ENCODE results near the gene CDK2AP2.
A peak's percentile ranks its signal among the peaks of the same experiment; 100 is the strongest.
"Not testable (repeated sequence)": the region's sequence is repeated elsewhere in the genome, so short reads cannot be mapped to it uniquely, and the experiment has no call there.

The CDK2AP2 gene

GRCh38 chr11:67466367-67466766, 41.6 kb downstream of the CDK2AP2 start:
- no peak for DNase-seq (ENCODE audit: low spot score)

GRCh38 chr11:67465530-67465929, 42.4 kb downstream of the CDK2AP2 start:
- not testable (repeated sequence) for DNase-seq (ENCODE audit: low spot score)

- no peak for DNase-seq (ENCODE audit: low spot score)
Observed at GRCh38 chr11:67465189-67465510, 42.8 kb downstream of the CDK2AP2 start.

- peak; percentile 96 for DNase-seq (ENCODE audit: low spot score)
Observed at GRCh38 chr11:67464411-67465188, 43.4 kb downstream of the CDK2AP2 start.

GRCh38 chr11:67463680-67464410, 44.1 kb downstream of the CDK2AP2 start:
- DNase-seq (ENCODE audit: low spot score): no peak

GRCh38 chr11:67463186-67463585, 44.8 kb downstream of the CDK2AP2 start:
- no peak for DNase-seq (ENCODE audit: low spot score)

- DNase-seq (ENCODE audit: low spot score): no peak
Observed at GRCh38 chr11:67458266-67458665, 49.7 kb downstream of the CDK2AP2 start.

GRCh38 chr11:67457453-67457852, 50.5 kb downstream of the CDK2AP2 start:
- DNase-seq (ENCODE audit: low spot score): no peak
